ENCODE results near the gene TFAP2B.

- no peak for TF ChIP-seq POLR2A (IDR thresholded peaks at IDR 0.05; ENCODE audit: low read length)
- no peak for TF ChIP-seq GATA1 (IDR thresholded peaks at IDR 0.05; ENCODE audit: low read depth, low read length)
Observed at GRCh38 chr6:50848989-50849795, 30.5 kb downstream of the TFAP2B start.

All from erythroblast (primary cell).